Neural progenitor cell (in vitro differentiated cells): ENCODE data around the gene P2RX5. TPM values are rescaled to one million over a fixed set of nuclear protein-coding genes. Genes with fewer than 3 reads are reported as not detected.

Source experiments
- DNase-seq: peaks from one replicate; pipeline ENCODE4 v3.0.0-alpha.2; 2016; ENCODE audit warnings: low spot score
- H2AFZ ChIP-seq: fragments of 200-600 bp; sonication (generic); replicated peaks from 2 replicates; pipeline ENCODE4 v1.6.1; 2016; ENCODE audit warnings: antibody characterized with exemption
- H3F3A ChIP-seq: fragments of 200-600 bp; sonication (generic); 2 replicates; pipeline ENCODE4 v1.6.1; 2016; ENCODE audit warnings: antibody characterized with exemption, low read depth
- H3K27ac ChIP-seq: fragments of 200-600 bp; sonication (generic); 2 replicates; pipeline ENCODE4 v1.5.1; 2016; ENCODE audit warnings: mild to moderate bottlenecking
- H3K27me3 ChIP-seq: fragments of 200-600 bp; sonication (generic); 2 replicates; pipeline ENCODE4 v1.6.1; 2016; ENCODE audit warnings: mild to moderate bottlenecking, moderate library complexity
- H3K36me3 ChIP-seq: fragments of 200-600 bp; sonication (generic); 2 replicates; pipeline ENCODE4 v1.5.1; 2016
- H3K4me1 ChIP-seq: fragments of 200-600 bp; sonication (generic); 2 replicates; pipeline ENCODE4 v1.6.1; 2016; ENCODE audit warnings: mixed run types
- H3K4me2 ChIP-seq: fragments of 200-600 bp; sonication (generic); 2 replicates; pipeline ENCODE4 v1.6.1; 2016
- H3K4me3 ChIP-seq: fragments of 200-600 bp; sonication (generic); 2 replicates; pipeline ENCODE4 v1.5.1; 2016
- H3K79me2 ChIP-seq: fragments of 200-600 bp; sonication (generic); 2 replicates; pipeline ENCODE4 v1.6.1; 2016; ENCODE audit warnings: low read depth
- H3K9ac ChIP-seq: fragments of 200-600 bp; sonication (generic); 2 replicates; pipeline ENCODE4 v1.6.1; 2016
- H3K9me3 ChIP-seq: fragments of 200-600 bp; sonication (generic); 2 replicates; pipeline ENCODE4 v1.5.1; 2016; ENCODE audit warnings: low read depth
- H4K20me1 ChIP-seq: fragments of 200-600 bp; sonication (generic); 2 replicates; pipeline ENCODE4 v1.6.1; 2016; ENCODE audit warnings: low read depth
- H3K27ac Mint-ChIP-seq: 3 replicates; pipeline ENCODE4 v1.8.0; 2021; ENCODE audit warnings: mixed read lengths
- H3K27me3 Mint-ChIP-seq: 2 replicates; pipeline ENCODE4 v1.8.0; 2022; ENCODE audit warnings: low read depth, mild to moderate bottlenecking, inconsistent platforms, moderate library complexity, mixed read lengths; ENCODE audit not compliant: insufficient read depth
- H3K36me3 Mint-ChIP-seq: 3 replicates; pipeline ENCODE4 v1.8.0; 2021; ENCODE audit warnings: mixed read lengths
- H3K4me1 Mint-ChIP-seq: 3 replicates; pipeline ENCODE4 v1.8.0; 2021; ENCODE audit warnings: mixed read lengths
- H3K4me3 Mint-ChIP-seq: 3 replicates; pipeline ENCODE4 v1.8.0; 2021; ENCODE audit warnings: mild to moderate bottlenecking, moderate library complexity, mixed read lengths
- H3K9me3 Mint-ChIP-seq: 3 replicates; pipeline ENCODE4 v1.8.0; 2020; ENCODE audit warnings: mixed read lengths
- CTCF ChIP-seq: fragments of 200-600 bp; sonication (generic); IDR thresholded peaks from 2 replicates; pipeline ENCODE4 v1.5.1; 2017; ENCODE audit warnings: antibody characterized with exemption, mild to moderate bottlenecking
- EZH2 ChIP-seq: fragments of 200-600 bp; sonication (generic); IDR thresholded peaks from 2 replicates; pipeline ENCODE4 v1.6.1; 2017; ENCODE audit warnings: antibody characterized with exemption, mild to moderate bottlenecking, moderate library complexity
- EZH2phosphoT487 ChIP-seq: fragments of 200-600 bp; sonication (generic); IDR thresholded peaks from 2 replicates; pipeline ENCODE4 v1.6.1; 2017; ENCODE audit warnings: antibody characterized with exemption
- total RNA-seq: library from RNA; depleted of rRNA; stranded (reverse); fragments of >200 nt; gene quantifications from 2 replicates; pipeline ENCODE4 v1.2.3, GENCODE V29; 2015; ENCODE audit warnings: low replicate concordance

P2RX5 gene
- total RNA-seq, 1 donor from 2014 or later: not detected

- H3K27me3 ChIP-seq: peaks cover 37% of the 10 kb centered on the region
- H4K20me1 ChIP-seq: peaks cover 12% of the 10 kb centered on the region
- no peak for DNase-seq
- no peak overlapping the region for H3K4me3 Mint-ChIP-seq
- H3K4me2 ChIP-seq: no peak overlapping the region
- peaks cover 6% of the 10 kb centered on the region for H3F3A ChIP-seq
- no peak overlapping the region for H3K4me3 ChIP-seq
- H3K27me3 Mint-ChIP-seq: peaks cover 30% of the 10 kb centered on the region
- no peak overlapping the region for H3K9ac ChIP-seq
- H3K9me3 ChIP-seq: no peaks in the 10 kb centered on the region
- no peak overlapping the region for H3K27ac Mint-ChIP-seq
- no peak overlapping the region for H2AFZ ChIP-seq
- no peaks in the 10 kb centered on the region for H3K36me3 ChIP-seq
- H3K4me1 ChIP-seq: peaks cover 19% of the 10 kb centered on the region
- TF ChIP-seq CTCF: peak; percentile 29
- no peak for TF ChIP-seq EZH2
- H3K27ac ChIP-seq: no peak overlapping the region
- H3K9me3 Mint-ChIP-seq: no peaks in the 10 kb centered on the region
- H3K79me2 ChIP-seq: no peaks in the 10 kb centered on the region
- H3K4me1 Mint-ChIP-seq: peaks cover 11% of the 10 kb centered on the region
- H3K36me3 Mint-ChIP-seq: no peaks in the 10 kb centered on the region
Measured at GRCh38 chr17:3692346-3692745, 3.6 kb downstream of the P2RX5 start.

GRCh38 chr17:3691617-3692067 lies 4.3 kb downstream of the P2RX5 start:
- no peak overlapping the region for H3K27ac Mint-ChIP-seq

DNA sequence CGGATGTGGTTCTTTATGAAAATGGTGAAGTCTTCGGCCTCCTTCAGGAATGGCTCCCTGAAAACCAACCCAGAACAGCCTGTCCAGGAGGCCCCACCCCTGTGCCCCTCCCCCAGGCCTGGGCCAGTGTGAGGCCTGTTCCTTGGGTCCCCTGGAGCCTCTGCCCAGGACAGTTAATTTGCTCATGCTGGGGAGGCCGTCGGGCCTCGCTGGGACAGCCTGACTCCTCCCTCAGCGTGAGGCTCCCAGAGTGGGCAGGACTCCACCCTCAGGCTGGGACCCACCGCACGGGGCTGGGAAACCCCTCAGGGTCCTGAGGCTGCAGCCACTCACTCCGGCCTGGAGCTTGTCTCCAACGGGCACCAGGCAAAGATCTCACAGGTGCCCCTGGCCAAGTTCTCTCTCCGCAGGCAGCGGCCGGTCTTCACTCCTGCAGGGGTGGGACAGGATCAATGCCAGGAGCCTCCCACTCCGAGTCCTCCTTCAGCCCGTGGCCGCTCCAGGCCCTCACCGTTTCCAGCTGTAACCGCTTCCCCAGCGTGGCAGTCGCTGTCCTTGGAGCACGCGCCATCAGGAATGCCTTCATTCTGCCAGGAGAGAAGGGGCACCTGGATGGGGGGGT lies 5.8 kb downstream of the P2RX5 start:
- no peak for TF ChIP-seq EZH2
- TF ChIP-seq CTCF: no peak
- no peak for TF ChIP-seq EZH2phosphoT487
- no peaks in the 10 kb centered on the region for H3K36me3 ChIP-seq
- no peaks in the 10 kb centered on the region for H3K9me3 ChIP-seq
- H3K27ac ChIP-seq: no peak overlapping the region
- H3K4me3 ChIP-seq: no peak overlapping the region
- no peaks in the 10 kb centered on the region for H3K79me2 ChIP-seq
- peaks cover 11% of the 10 kb centered on the region for H3K4me1 Mint-ChIP-seq
- H3F3A ChIP-seq: peaks cover 6% of the 10 kb centered on the region
- H3K9me3 Mint-ChIP-seq: no peaks in the 10 kb centered on the region
- H3K4me1 ChIP-seq: peaks cover 15% of the 10 kb centered on the region
- H3K4me2 ChIP-seq: no peak overlapping the region
- H3K9ac ChIP-seq: no peak overlapping the region
- H3K4me3 Mint-ChIP-seq: no peak overlapping the region
- peaks cover 19% of the 10 kb centered on the region for H3K27me3 Mint-ChIP-seq
- peaks cover 16% of the 10 kb centered on the region for H3K27me3 ChIP-seq
- no peak overlapping the region for H3K27ac Mint-ChIP-seq
- no peaks in the 10 kb centered on the region for H3K36me3 Mint-ChIP-seq
- H2AFZ ChIP-seq: no peak overlapping the region
- no peak for DNase-seq
- H4K20me1 ChIP-seq: peaks cover 8% of the 10 kb centered on the region

More at GRCh38 chr17:3691617-3692067, 4.3 kb downstream of the P2RX5 start:
- Histone ChIP-seq H3F3A (peaks cover 6% of the 10 kb centered on the region), H3K9me3 (no peaks in the 10 kb centered on the region), H3K4me2 (no peak overlapping the region), H3K79me2 (no peaks in the 10 kb centered on the region), H3K27ac (no peak overlapping the region), H4K20me1 (peaks cover 12% of the 10 kb centered on the region), H3K27me3 (peaks cover 30% of the 10 kb centered on the region), H3K36me3 (no peaks in the 10 kb centered on the region), H2AFZ (no peak overlapping the region), H3K4me3 (no peak overlapping the region), H3K4me1 (peaks cover 19% of the 10 kb centered on the region), H3K9ac (no peak overlapping the region)
- Mint-ChIP-seq H3K9me3 (no peaks in the 10 kb centered on the region), H3K4me3 (no peak overlapping the region), H3K36me3 (no peaks in the 10 kb centered on the region), H3K4me1 (peaks cover 11% of the 10 kb centered on the region), H3K27me3 (peaks cover 28% of the 10 kb centered on the region)
- no peak for DNase-seq
- no peak for TF ChIP-seq CTCF
- no peak for TF ChIP-seq EZH2phosphoT487
- TF ChIP-seq EZH2: no peak
